K562 (cell line): ENCODE measurements around the gene KIF6. TPM values are rescaled to one million over a fixed set of nuclear protein-coding genes. Genes with fewer than 3 reads are reported as not detected.

ENCODE experiments used
- ATAC-seq: fragments of 200-7000 bp; cut with Tn5 transposase; 3 replicates; pipeline ENCODE4 v1.9.1; 2020; ENCODE audit warnings: moderate library complexity
- BruUV-seq: library from RNA; stranded (reverse); fragments of 400-500 nt; replicated peaks from 2 replicates; lab custom pipeline; 2021; lab: Mats Ljungman, UMichigan
- CTCF ChIA-PET: fragments of 300-600 bp; formaldehyde crosslinking; extraction: SDS; loops from one replicate; lab custom pipeline; 2021; ENCODE audit warnings: low intra/inter-chr PET ratio; lab: Yijun Ruan, JAX
- POLR2A ChIA-PET: fragments of 300-600, 350-650 bp; sonication (Branson Sonifier 250); formaldehyde crosslinking; extraction: SDS; loops from one replicate; lab custom pipeline; 2021; ENCODE audit warnings: antibody characterized with exemption, inconsistent platforms; lab: Yijun Ruan, JAX
- DNase-seq, 4 experiments: peaks; one replicate each; pipeline versions ENCODE4 v3.0.0 to v3.0.0-alpha.2; 2011 to 2018; ENCODE audit warnings: low spot score in 3 of 4, mixed read lengths in 3 of 4; ENCODE audit errors: extremely low read depth in 1 of 4
- FAIRE-seq: peaks from 2 replicates; lab custom pipeline; 2011; peaks lifted over from hg19 to GRCh38; lab: Jason Lieb, UNC
- H2AFZ ChIP-seq: 2 replicates; pipeline ENCODE4 v1.6.0; 2011; ENCODE audit warnings: low read depth, low read length, control low read depth, inconsistent platforms
- H3K27ac ChIP-seq: fragments of 200-600 bp; 3 replicates; pipeline ENCODE4 v1.8.0; 2011; ENCODE audit warnings: low read depth, mild to moderate bottlenecking, control low read depth, inconsistent platforms, low read length, moderate library complexity, mixed read lengths; ENCODE audit errors: extremely low read depth
- H3K27me3 ChIP-seq, 2 experiments: fragments of 300-600 bp in 1 of 2; 2 replicates in 1 of 2; 3 replicates in 1 of 2; pipeline versions ENCODE4 v1.6.0 to v1.8.0; 2011; ENCODE audit warnings: inconsistent platforms in 2 of 2, low read length in 2 of 2, mild to moderate bottlenecking in 1 of 2, mixed read lengths in 1 of 2, moderate library complexity in 1 of 2; ENCODE audit not compliant: control insufficient read depth in 2 of 2, insufficient read depth in 2 of 2
- H3K36me3 ChIP-seq: fragments of 300-600 bp; 3 replicates; pipeline ENCODE4 v1.8.0; 2011; ENCODE audit warnings: mild to moderate bottlenecking, low read length, inconsistent platforms; ENCODE audit not compliant: control insufficient read depth, insufficient read depth
- H3K4me1 ChIP-seq, 2 experiments: fragments of 200-600 bp in 1 of 2; replicated peaks in 1 of 2; 2 replicates in 1 of 2; 3 replicates in 1 of 2; pipeline versions ENCODE4 v1.5.1 to v1.8.0; 2011; ENCODE audit warnings: inconsistent platforms in 2 of 2, low read length in 2 of 2, mild to moderate bottlenecking in 1 of 2, mixed read lengths in 1 of 2, moderate library complexity in 1 of 2; ENCODE audit not compliant: control insufficient read depth in 2 of 2, insufficient read depth in 2 of 2
- H3K4me2 ChIP-seq: 2 replicates; pipeline ENCODE4 v1.6.1; 2011; ENCODE audit warnings: low read length, control low read depth, inconsistent platforms, mixed read lengths; ENCODE audit not compliant: insufficient read depth
- H3K4me3 ChIP-seq: fragments of 200-600 bp; sonication (generic), shearing (Covaris generic); 2 replicates; pipeline ENCODE4 v1.5.1; 2016; ENCODE audit warnings: control low read depth, inconsistent platforms
- H3K79me2 ChIP-seq: fragments of 200-600 bp; 3 replicates; pipeline ENCODE4 v1.8.0; 2011; ENCODE audit warnings: low read length, inconsistent platforms; ENCODE audit not compliant: control insufficient read depth, insufficient read depth
- H3K9ac ChIP-seq, 2 experiments: 2 replicates each; pipeline versions ENCODE4 v1.6.0 to v1.6.1; 2011; ENCODE audit warnings: low read depth in 2 of 2, low read length in 2 of 2, control low read depth in 1 of 2, inconsistent platforms in 1 of 2, mild to moderate bottlenecking in 1 of 2, mixed read lengths in 1 of 2; ENCODE audit not compliant: insufficient read depth in 1 of 2
- H3K9me1 ChIP-seq: one replicate; pipeline ENCODE4 v1.6.0; 2011; ENCODE audit warnings: inconsistent platforms, mild to moderate bottlenecking, low read length, moderate library complexity; ENCODE audit not compliant: control insufficient read depth, insufficient read depth
- H3K9me3 ChIP-seq: replicated peaks from 2 replicates; pipeline ENCODE4 v1.5.1; 2011; ENCODE audit warnings: low read depth, low read length, inconsistent platforms; ENCODE audit not compliant: control insufficient read depth, insufficient read depth
- H4K20me1 ChIP-seq: replicated peaks from 2 replicates; pipeline ENCODE4 v1.6.1; 2011; ENCODE audit warnings: low read length, inconsistent platforms, mixed read lengths; ENCODE audit not compliant: control insufficient read depth, insufficient read depth
- HMBOX1 ChIP-seq: sonication (generic); IDR thresholded peaks from 2 replicates; pipeline ENCODE4 v1.6.1; 2016
- MGA ChIP-seq: fragments of 450-650 bp; IDR thresholded peaks from 2 replicates; pipeline ENCODE4 v1.6.1; 2016; ENCODE audit warnings: mild to moderate bottlenecking, moderate library complexity
- RUNX1 ChIP-seq: sonication (generic); IDR thresholded peaks from 2 replicates; pipeline ENCODE4 v1.6.1; 2016; ENCODE audit warnings: antibody characterized with exemption, low read depth
- VEZF1 ChIP-seq: fragments of 200-800 bp; sonication (Bioruptor generic); IDR thresholded peaks from 2 replicates; pipeline ENCODE4 v1.6.1; 2017; ENCODE audit warnings: missing genetic modification characterization, missing compliant biosample characterization
- WGBS: fragments of 100-300 bp; shearing (Covaris generic); methylation state at CpG from one replicate; pipeline ENCODE4 v1.1.6; 2016; ENCODE audit warnings: low coverage, mixed read lengths; ENCODE audit not compliant: insufficient coverage; ENCODE audit errors: missing lambda C conversion rate; 5-methylcytosine and 5-hydroxymethylcytosine counted together
- in situ Hi-C: fragments of 300-500 bp; cut with MboI; formaldehyde crosslinking; loops from 4 replicates; pipeline ENCODE4 v1.15.0; 2018; ENCODE audit warnings: inconsistent platforms, mixed read lengths
- intact Hi-C: fragments of 100-400 bp; cut with micrococcal nuclease; formaldehyde crosslinking; loops from 2 replicates; pipeline ENCODE4 v1.14.2; 2022
- polyA plus RNA-seq, 8 experiments: library from polyadenylated mRNA; depleted of rRNA in 4 of 8; stranded (reverse) in 5 of 8; unstranded in 3 of 8; fragments of >200 nt; fragmentation: Nextera tagmentation in 2 of 8; fragmentation: Illumina TruSeq in 1 of 8; extraction: Ambion mirVana in 2 of 8; extraction: Trizol in 1 of 8; gene quantifications; 2 replicates each; pipeline versions ENCODE4 v1.2.1 to v1.2.3, GENCODE V29; 2011 to 2014; ENCODE audit warnings: inconsistent platforms in 1 of 8, missing spikeins in 1 of 8
- total RNA-seq, 7 experiments: library from RNA; depleted of rRNA in 6 of 7; stranded (reverse); fragments of >200 nt in 6 of 7; fragmentation: Illumina TruSeq in 2 of 7; extraction: Trizol in 2 of 7; gene quantifications; 2 replicates each; pipeline versions ENCODE4 v1.2.1 to v1.2.3, GENCODE V29; 2011 to 2021; ENCODE audit warnings: low replicate concordance in 1 of 7

Gene KIF6
- total and polyA plus RNA-seq, 9 of the 15 experiments (the other 6 are each of a cell fraction or from before 2014, with no cell fraction given), result not detected

GRCh38 chr6:39702265-39702664 is 22.9 kb downstream of the KIF6 start:
- DNase-seq, result no peak
- peaks cover 0 to 8% of the 10 kb centered on the region in 2 experiments; a peak in 1 of 5 replicates for H3K27me3 ChIP-seq
- no peak overlapping the region for H3K4me2 ChIP-seq
- intact Hi-C loops (no loop called here), in situ Hi-C loops (no loop called here)
- no peak overlapping the region for H2AFZ ChIP-seq
- H3K9me3 ChIP-seq, result no peaks in the 10 kb centered on the region
- H3K9ac ChIP-seq, result no peak overlapping the region
- ChIA-PET POLR2A (no interaction called here), CTCF (no interaction called here)
- no peaks in the 10 kb centered on the region for H3K79me2 ChIP-seq
- H3K36me3 ChIP-seq, result no peaks in the 10 kb centered on the region
- no peaks in the 10 kb centered on the region for H4K20me1 ChIP-seq
- no peaks in the 10 kb centered on the region for H3K9me1 ChIP-seq
- H3K27ac ChIP-seq, result no peak overlapping the region
- no peak for FAIRE-seq
- no peak for ATAC-seq
- H3K4me3 ChIP-seq, result no peak overlapping the region
- no TSS peak for BruUV-seq
- no peaks in the 10 kb centered on the region for H3K4me1 ChIP-seq
- 2% methylated on average over 4 of the region's 4 CpGs for WGBS
- TF ChIP-seq VEZF1 (CRISPR knock-in tag), result no peak
- TF ChIP-seq RUNX1, result no peak
- no peak for TF ChIP-seq HMBOX1
- TF ChIP-seq MGA, result no peak
